Dendritic cell treated with granulocyte-macrophage colony-stimulating factor and Interleukin-4, amounts not matched to agents 40 ng/mL and 50 ng/mL, for 4 days (primary cell): ENCODE data around the gene TTLL10.
"Not testable (repeated sequence)": the region's sequence is repeated elsewhere in the genome, so short reads cannot be mapped to it uniquely, and the experiment has no call there.

ENCODE experiments used
- H3K27ac Mint-ChIP-seq: one replicate; pipeline ENCODE4 v1.8.0; 2022; ENCODE audit warnings: mild to moderate bottlenecking, mixed read lengths
- H3K27me3 Mint-ChIP-seq: one replicate; pipeline ENCODE4 v1.8.0; 2022; ENCODE audit warnings: mild to moderate bottlenecking, mixed read lengths
- H3K36me3 Mint-ChIP-seq: one replicate; pipeline ENCODE4 v1.8.0; 2022; ENCODE audit warnings: low read depth, mixed read lengths
- H3K4me1 Mint-ChIP-seq: one replicate; pipeline ENCODE4 v1.8.0; 2022; ENCODE audit warnings: low read depth, mixed read lengths
- H3K4me3 Mint-ChIP-seq: one replicate; pipeline ENCODE4 v1.8.0; 2022; ENCODE audit warnings: mild to moderate bottlenecking, moderate library complexity, mixed read lengths
- H3K9me3 Mint-ChIP-seq: one replicate; pipeline ENCODE4 v1.8.0; 2022; ENCODE audit warnings: mixed read lengths
- intact Hi-C: fragments of 100-400 bp; cut with micrococcal nuclease; formaldehyde crosslinking; loops from one replicate; pipeline ENCODE4 v1.15.0; 2022

Gene TTLL10

GRCh38 chr1:1194723-1195122, 21.0 kb downstream of the TTLL10 start:
- Mint-ChIP-seq H3K27me3 (peaks cover 24% of the 10 kb centered on the region), H3K36me3 (no peaks in the 10 kb centered on the region), H3K9me3 (peaks cover 24% of the 10 kb centered on the region), H3K4me1 (peaks cover 4% of the 10 kb centered on the region), H3K4me3 (no peak overlapping the region), H3K27ac (no peak overlapping the region)
- intact Hi-C loops, result no loop called here

- Mint-ChIP-seq H3K9me3 (peaks cover 24% of the 10 kb centered on the region), H3K27me3 (peaks cover 34% of the 10 kb centered on the region), H3K4me1 (peaks cover 14% of the 10 kb centered on the region)
- H3K27ac Mint-ChIP-seq, H3K36me3 Mint-ChIP-seq, intact Hi-C loops, H3K4me3 Mint-ChIP-seq: not testable (repeated sequence)
Measured at GRCh38 chr1:1195726-1196125, 22.0 kb downstream of the TTLL10 start.

DNA sequence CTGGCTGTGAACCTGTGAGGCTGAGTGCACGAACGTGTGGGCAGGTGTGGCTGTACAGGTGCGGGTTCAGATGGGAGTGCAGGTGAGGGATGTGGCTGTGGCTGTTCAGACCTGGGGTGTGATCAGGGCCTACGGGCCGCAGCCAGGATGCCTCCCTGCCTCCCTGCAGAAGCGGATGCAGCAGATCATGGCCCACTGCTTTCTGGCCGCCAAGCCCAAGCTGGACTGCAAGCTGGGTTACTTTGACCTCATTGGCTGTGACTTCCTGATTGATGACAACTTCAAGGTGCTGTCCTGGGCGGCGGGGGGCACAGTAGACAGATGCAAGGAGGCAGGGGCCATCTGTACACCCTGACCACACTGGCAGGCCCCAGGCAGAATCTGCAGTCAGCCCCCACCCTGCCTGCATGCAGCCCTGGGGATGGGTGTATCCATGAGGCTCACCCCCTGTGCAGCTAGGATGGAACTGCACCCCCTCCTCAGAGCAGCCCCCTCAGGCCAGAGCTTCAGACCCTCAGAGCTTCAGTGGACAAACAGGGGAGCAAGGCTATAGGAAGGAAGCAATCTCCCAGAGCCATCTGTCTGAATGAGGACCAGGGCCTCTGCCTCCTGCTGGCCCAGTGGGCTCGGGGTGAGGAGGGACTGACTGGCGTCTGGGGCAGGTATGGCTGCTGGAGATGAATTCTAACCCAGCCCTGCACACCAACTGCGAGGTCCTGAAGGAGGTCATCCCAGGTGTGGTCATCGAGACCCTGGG, 22.9 kb downstream of the TTLL10 start:
- Mint-ChIP-seq H3K27ac (no peak overlapping the region), H3K4me3 (no peak overlapping the region), H3K27me3 (peaks cover 36% of the 10 kb centered on the region), H3K4me1 (peaks cover 14% of the 10 kb centered on the region), H3K36me3 (no peaks in the 10 kb centered on the region), H3K9me3 (peaks cover 22% of the 10 kb centered on the region)
- intact Hi-C loops, result no loop called here

DNA sequence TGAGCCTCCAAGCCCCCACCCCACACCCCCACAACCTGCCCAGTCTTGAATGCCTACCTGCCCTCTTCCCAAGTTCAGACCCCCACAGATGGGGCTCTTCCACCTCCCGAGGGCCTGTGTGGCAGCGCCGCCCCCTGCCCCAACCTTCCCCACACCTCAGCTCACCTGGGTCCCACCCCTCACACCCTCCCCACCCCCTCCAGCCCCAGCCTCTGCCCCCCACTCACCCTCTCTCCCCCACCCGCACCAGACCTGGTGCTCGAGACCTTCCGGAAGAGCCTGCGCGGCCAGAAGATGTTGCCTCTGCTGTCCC, 23.5 kb downstream of the TTLL10 start:
- Mint-ChIP-seq H3K9me3 (peaks cover 16% of the 10 kb centered on the region), H3K27ac (no peak overlapping the region), H3K27me3 (peaks cover 33% of the 10 kb centered on the region), H3K36me3 (no peaks in the 10 kb centered on the region), H3K4me1 (peaks cover 14% of the 10 kb centered on the region), H3K4me3 (no peak overlapping the region)
- intact Hi-C loops, result no loop called here

GRCh38 chr1:1197551-1198422, 24.1 kb downstream of the TTLL10 start:
- H3K9me3 Mint-ChIP-seq, result peaks cover 14% of the 10 kb centered on the region
- intact Hi-C loops, result no loop called here
- no peak overlapping the region for H3K4me3 Mint-ChIP-seq
- peaks cover 35% of the 10 kb centered on the region for H3K27me3 Mint-ChIP-seq
- no peak overlapping the region for H3K27ac Mint-ChIP-seq
- H3K36me3 Mint-ChIP-seq, result no peaks in the 10 kb centered on the region
- peaks cover 14% of the 10 kb centered on the region for H3K4me1 Mint-ChIP-seq

GRCh38 chr1:1198423-1199140, 24.9 kb downstream of the TTLL10 start:
- Mint-ChIP-seq H3K4me3 (no peak overlapping the region), H3K27me3 (peaks cover 42% of the 10 kb centered on the region), H3K9me3 (peaks cover 14% of the 10 kb centered on the region), H3K27ac (no peak overlapping the region), H3K4me1 (peaks cover 14% of the 10 kb centered on the region), H3K36me3 (no peaks in the 10 kb centered on the region)
- intact Hi-C loops, result no loop called here

DNA sequence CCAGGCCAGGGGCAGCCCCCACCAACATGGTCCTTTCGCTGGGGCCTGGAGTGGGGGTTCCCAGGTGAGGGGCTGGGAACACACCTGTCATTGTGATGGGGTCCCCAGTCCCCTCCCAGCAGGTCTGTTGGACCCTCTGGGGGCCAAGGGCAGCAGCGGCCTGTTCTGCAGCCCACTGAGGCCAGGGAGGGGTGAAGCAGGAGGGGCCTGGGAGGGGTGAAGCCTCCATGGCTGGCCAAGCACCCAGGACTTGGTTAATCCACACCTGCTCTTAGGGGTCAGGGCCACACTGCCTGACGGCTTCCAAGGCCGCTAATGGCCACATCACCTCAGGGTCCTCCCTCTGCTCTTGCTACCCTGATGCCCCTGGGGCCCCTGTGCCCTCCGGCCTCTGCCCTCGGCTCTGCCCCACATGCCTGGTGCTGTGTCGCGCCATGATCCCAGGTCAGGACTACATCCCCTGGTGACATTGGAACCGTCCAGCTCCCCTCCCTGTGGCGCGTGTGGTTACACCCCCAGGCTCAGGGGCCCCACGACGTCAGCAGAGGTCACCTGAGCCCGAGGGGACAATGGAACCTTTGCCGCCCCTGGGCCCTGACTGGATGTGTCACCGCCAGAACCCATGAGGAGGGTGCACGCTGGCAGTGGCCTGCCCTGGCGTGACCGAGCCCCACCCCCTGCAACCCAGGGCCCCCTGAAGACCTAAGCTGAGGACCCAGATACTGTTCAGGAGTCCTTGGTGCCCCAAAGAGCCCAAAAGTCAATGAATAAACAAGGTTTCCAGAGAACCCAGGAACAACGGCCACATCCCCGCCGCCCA, 25.7 kb downstream of the TTLL10 start:
- intact Hi-C loops, result no loop called here
- H3K36me3 Mint-ChIP-seq, result no peaks in the 10 kb centered on the region
- peaks cover 13% of the 10 kb centered on the region for H3K9me3 Mint-ChIP-seq
- H3K27ac Mint-ChIP-seq, result no peak overlapping the region
- no peak overlapping the region for H3K4me3 Mint-ChIP-seq
- peaks cover 49% of the 10 kb centered on the region for H3K27me3 Mint-ChIP-seq
- H3K4me1 Mint-ChIP-seq, result peaks cover 14% of the 10 kb centered on the region

GRCh38 chr1:1199961-1200875, 26.5 kb downstream of the TTLL10 start:
- Mint-ChIP-seq H3K27me3 (peaks cover 50% of the 10 kb centered on the region), H3K36me3 (no peaks in the 10 kb centered on the region), H3K27ac (peak overlapping the region; percentile 58), H3K4me1 (peaks cover 20% of the 10 kb centered on the region), H3K9me3 (peaks cover 4% of the 10 kb centered on the region), H3K4me3 (peak overlapping the region; percentile 50)
- intact Hi-C loops, result no loop called here

DNA sequence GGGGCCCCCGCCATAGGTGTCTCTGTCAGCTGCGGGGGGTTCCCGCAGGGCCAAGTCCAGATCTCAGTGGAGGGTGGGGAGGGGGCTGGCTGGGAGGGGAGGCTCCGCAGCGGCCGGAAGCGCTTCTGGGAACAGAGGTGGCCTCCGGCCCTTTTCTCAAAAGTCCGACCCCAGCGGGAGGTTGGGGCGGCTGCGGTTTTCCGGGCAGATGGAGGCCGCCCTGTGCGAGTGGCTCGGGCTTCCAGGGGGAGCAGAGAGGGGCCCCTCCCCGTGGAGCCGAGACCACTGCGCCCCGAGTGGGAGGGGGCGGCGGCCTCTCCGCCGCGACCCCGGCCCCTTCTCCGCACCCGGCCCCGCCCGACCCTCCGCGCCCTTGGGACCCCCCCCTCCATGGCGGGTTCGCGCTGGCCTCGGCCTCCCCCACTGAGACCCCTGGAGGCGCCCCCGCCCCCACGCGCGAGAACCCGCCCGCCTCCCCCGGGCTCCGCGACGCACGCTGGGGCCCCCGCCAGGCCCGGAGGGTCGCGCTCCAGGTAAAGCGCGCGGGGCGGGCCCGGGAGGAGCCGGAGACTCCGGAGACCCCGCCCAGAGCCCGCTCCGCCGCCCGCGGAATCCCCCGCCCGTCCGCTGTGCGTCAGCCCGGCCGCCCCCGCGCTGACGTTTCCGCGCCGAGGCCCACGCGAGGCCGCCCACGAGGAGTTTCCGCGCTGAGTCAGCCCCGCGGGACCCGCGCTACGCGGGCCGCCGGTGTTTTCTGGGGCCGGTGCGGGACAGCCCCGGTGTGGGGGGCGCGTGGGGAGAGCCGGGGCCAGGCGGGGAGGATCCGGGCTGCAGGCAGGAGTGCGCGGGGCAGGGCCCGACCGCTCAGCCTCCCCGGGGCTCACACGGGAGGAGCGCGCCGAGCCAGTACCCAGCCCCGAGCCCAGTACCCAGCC, 27.5 kb downstream of the TTLL10 start:
- H3K9me3 Mint-ChIP-seq, result no peaks in the 10 kb centered on the region
- peak overlapping the region; percentile 55 for H3K4me3 Mint-ChIP-seq
- peaks cover 59% of the 10 kb centered on the region for H3K27me3 Mint-ChIP-seq
- intact Hi-C loops, result no loop called here
- peaks cover 27% of the 10 kb centered on the region for H3K4me1 Mint-ChIP-seq
- H3K36me3 Mint-ChIP-seq, result no peaks in the 10 kb centered on the region
- peak overlapping the region; percentile 58 for H3K27ac Mint-ChIP-seq

GRCh38 chr1:1202831-1203560, 29.3 kb downstream of the TTLL10 start:
- H3K4me3 Mint-ChIP-seq, result no peak overlapping the region
- peaks cover 68% of the 10 kb centered on the region for H3K27me3 Mint-ChIP-seq
- H3K27ac Mint-ChIP-seq, result peak overlapping the region; percentile 35
- H3K9me3 Mint-ChIP-seq, result no peaks in the 10 kb centered on the region
- no peaks in the 10 kb centered on the region for H3K36me3 Mint-ChIP-seq
- peaks cover 42% of the 10 kb centered on the region for H3K4me1 Mint-ChIP-seq
- intact Hi-C loops, result no loop called here

DNA sequence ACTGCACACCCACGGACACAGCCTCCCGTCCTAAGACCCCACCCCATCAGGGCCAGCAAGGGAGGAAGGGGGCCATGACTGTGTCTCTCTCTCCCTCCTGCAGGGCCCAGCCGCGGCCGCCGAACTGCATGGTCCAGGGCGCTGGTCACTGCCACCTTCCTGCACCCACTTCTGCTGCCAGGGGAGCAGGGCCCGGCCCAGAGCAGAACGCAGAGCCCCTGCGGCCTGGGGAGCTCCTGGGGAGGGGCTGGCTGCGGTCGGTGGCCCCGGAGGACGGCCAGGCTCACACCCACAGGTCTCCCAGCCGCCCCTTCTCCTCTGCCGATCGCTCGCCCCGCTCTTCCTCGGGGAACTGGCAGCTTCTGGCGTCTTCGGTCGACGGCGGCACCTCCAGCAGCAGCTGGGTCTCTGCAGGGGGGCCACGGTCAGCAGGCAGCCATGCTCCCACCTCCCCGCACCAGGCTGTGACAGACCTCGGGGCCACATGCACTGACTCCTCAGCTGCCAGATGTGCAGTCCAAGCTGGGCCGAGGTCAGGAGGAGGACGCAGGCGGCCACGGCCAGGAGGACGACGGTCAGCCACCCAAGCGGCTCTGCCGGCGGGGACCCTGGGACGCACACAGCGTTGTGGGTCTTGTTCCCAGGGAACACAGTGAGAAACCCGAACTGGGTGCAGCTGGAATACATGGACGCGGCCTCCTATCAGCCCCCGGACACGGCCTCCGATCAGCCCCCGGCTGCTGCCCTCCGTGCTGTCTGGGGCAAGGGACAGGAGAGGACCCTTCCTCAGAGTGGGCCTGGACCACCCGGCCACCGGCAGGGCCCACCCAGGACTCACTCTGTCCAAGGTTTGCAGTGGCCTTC, 30.1 kb downstream of the TTLL10 start:
- Mint-ChIP-seq H3K36me3 (no peaks in the 10 kb centered on the region), H3K27ac (no peak overlapping the region), H3K4me1 (peaks cover 50% of the 10 kb centered on the region), H3K27me3 (peaks cover 72% of the 10 kb centered on the region), H3K4me3 (no peak overlapping the region), H3K9me3 (no peaks in the 10 kb centered on the region)
- intact Hi-C loops, result no loop called here
